KMS-11 (cell line): ENCODE data around the gene RNF144A.

ENCODE experiments used
- H2AFZ ChIP-seq: fragments of 200-600 bp; sonication (generic); 2 replicates; pipeline ENCODE4 v1.6.1; 2016; ENCODE audit warnings: antibody characterized with exemption, mixed run types, low read depth
- H3K27ac ChIP-seq: fragments of 200-600 bp; sonication (generic); 2 replicates; pipeline ENCODE4 v1.6.1; 2016; ENCODE audit warnings: mild to moderate bottlenecking, mixed run types
- H3K27me3 ChIP-seq: fragments of 200-600 bp; sonication (generic); 2 replicates; pipeline ENCODE4 v1.6.1; 2017; ENCODE audit warnings: mild to moderate bottlenecking, low read depth, mixed run types, moderate library complexity; ENCODE audit not compliant: insufficient read depth
- H3K36me3 ChIP-seq: fragments of 200-600 bp; sonication (generic); 2 replicates; pipeline ENCODE4 v1.6.1; 2017; ENCODE audit warnings: mild to moderate bottlenecking, mixed run types; ENCODE audit not compliant: insufficient read depth
- H3K4me1 ChIP-seq: fragments of 200-600 bp; sonication (generic); 2 replicates; pipeline ENCODE4 v1.6.1; 2016; ENCODE audit warnings: mild to moderate bottlenecking, low read depth, mixed run types; ENCODE audit not compliant: poor library complexity, severe bottlenecking
- H3K4me2 ChIP-seq: fragments of 200-600 bp; sonication (generic); 2 replicates; pipeline ENCODE4 v1.7.0; 2016; ENCODE audit warnings: mild to moderate bottlenecking, mixed run types
- H3K4me3 ChIP-seq: fragments of 200-600 bp; sonication (generic); IDR thresholded peaks from 2 replicates; pipeline ENCODE4 v1.6.1; 2017; ENCODE audit warnings: low read depth, low read length, mixed read lengths; ENCODE audit not compliant: insufficient read depth
- H3K79me2 ChIP-seq: fragments of 200-600 bp; sonication (generic); 2 replicates; pipeline ENCODE4 v1.6.1; 2016; ENCODE audit warnings: low read depth, mixed run types; ENCODE audit not compliant: insufficient read depth
- H3K9ac ChIP-seq: fragments of 200-600 bp; sonication (generic); 2 replicates; pipeline ENCODE4 v1.6.1; 2016; ENCODE audit warnings: mild to moderate bottlenecking, mixed run types
- H4K20me1 ChIP-seq: fragments of 200-600 bp; sonication (generic); 2 replicates; pipeline ENCODE4 v1.6.1; 2016; ENCODE audit warnings: mild to moderate bottlenecking, mixed run types; ENCODE audit not compliant: insufficient read depth
- CTCF ChIP-seq: fragments of 200-600 bp; sonication (generic); conservative IDR thresholded peaks from 2 replicates; pipeline ENCODE4 v1.6.1; 2017; ENCODE audit warnings: low read depth, mild to moderate bottlenecking, antibody characterized with exemption, low read length, moderate library complexity, mixed read lengths

Gene RNF144A

DNA sequence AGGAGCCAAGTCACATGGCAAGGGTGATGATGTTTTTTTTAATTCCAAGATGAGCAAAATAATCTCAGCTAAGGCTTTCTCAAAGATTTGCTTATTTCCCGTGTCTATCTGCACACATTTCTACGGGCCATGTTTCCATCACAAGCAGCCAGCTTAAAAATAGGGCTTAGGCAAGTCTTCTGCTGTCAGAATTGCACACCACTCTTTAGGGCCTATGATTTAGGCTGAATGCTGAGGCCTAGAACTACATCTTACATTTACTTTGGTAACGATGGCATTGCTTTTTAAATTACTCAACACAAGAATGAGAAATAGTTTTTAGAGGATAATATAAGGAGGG lies 144.2 kb downstream of the RNF144A start:
- no peak overlapping the region for H3K9ac ChIP-seq
- H3K4me3 ChIP-seq: no peak overlapping the region
- H2AFZ ChIP-seq: no peak overlapping the region
- H4K20me1 ChIP-seq: no peaks in the 10 kb centered on the region
- H3K4me1 ChIP-seq: peaks cover 4% of the 10 kb centered on the region
- H3K27me3 ChIP-seq: no peaks in the 10 kb centered on the region
- H3K36me3 ChIP-seq: no peaks in the 10 kb centered on the region
- no peak overlapping the region for H3K27ac ChIP-seq
- H3K4me2 ChIP-seq: no peak overlapping the region
- H3K79me2 ChIP-seq: no peaks in the 10 kb centered on the region
- no peak for TF ChIP-seq CTCF

- Histone ChIP-seq H3K36me3 (no peaks in the 10 kb centered on the region), H3K4me2 (no peak overlapping the region), H3K4me1 (peaks cover 4% of the 10 kb centered on the region), H2AFZ (no peak overlapping the region), H3K27ac (no peak overlapping the region), H3K9ac (no peak overlapping the region), H3K27me3 (no peaks in the 10 kb centered on the region), H4K20me1 (no peaks in the 10 kb centered on the region), H3K79me2 (no peaks in the 10 kb centered on the region), H3K4me3 (no peak overlapping the region)
- TF ChIP-seq CTCF: no peak
These were observed 144.7 kb downstream of the RNF144A start for GRCh38 chr2:7061921-7062320.

- no peak for TF ChIP-seq CTCF
- no peak overlapping the region for H3K27ac ChIP-seq
- H3K79me2 ChIP-seq: no peaks in the 10 kb centered on the region
- H4K20me1 ChIP-seq: no peaks in the 10 kb centered on the region
- H3K27me3 ChIP-seq: no peaks in the 10 kb centered on the region
- H3K9ac ChIP-seq: no peak overlapping the region
- H3K4me2 ChIP-seq: no peak overlapping the region
- no peak overlapping the region for H3K4me3 ChIP-seq
- no peaks in the 10 kb centered on the region for H3K4me1 ChIP-seq
- H3K36me3 ChIP-seq: no peaks in the 10 kb centered on the region
- no peak overlapping the region for H2AFZ ChIP-seq
These were observed 146.6 kb downstream of the RNF144A start for GRCh38 chr2:7063789-7064188.

GRCh38 chr2:7068457-7068856 lies 151.2 kb downstream of the RNF144A start:
- H3K4me1 ChIP-seq: no peaks in the 10 kb centered on the region
- no peak overlapping the region for H3K27ac ChIP-seq
- no peaks in the 10 kb centered on the region for H4K20me1 ChIP-seq
- no peaks in the 10 kb centered on the region for H3K79me2 ChIP-seq
- H2AFZ ChIP-seq: no peak overlapping the region
- no peak for TF ChIP-seq CTCF
- no peak overlapping the region for H3K9ac ChIP-seq
- no peaks in the 10 kb centered on the region for H3K27me3 ChIP-seq
- no peaks in the 10 kb centered on the region for H3K36me3 ChIP-seq
- no peak overlapping the region for H3K4me3 ChIP-seq
- H3K4me2 ChIP-seq: no peak overlapping the region

GRCh38 chr2:7070483-7070882 lies 153.3 kb downstream of the RNF144A start:
- Histone ChIP-seq H3K9ac (no peak overlapping the region), H4K20me1 (no peaks in the 10 kb centered on the region), H3K27me3 (no peaks in the 10 kb centered on the region), H3K4me2 (no peak overlapping the region), H3K36me3 (no peaks in the 10 kb centered on the region), H3K4me1 (no peaks in the 10 kb centered on the region), H2AFZ (no peak overlapping the region), H3K4me3 (no peak overlapping the region), H3K79me2 (no peaks in the 10 kb centered on the region), H3K27ac (no peak overlapping the region)
- TF ChIP-seq CTCF: no peak
